Epithelial cell of esophagus (primary cell): ENCODE results near the gene PSMD12.
"Not testable (repeated sequence)": the region's sequence is repeated elsewhere in the genome, so short reads cannot be mapped to it uniquely, and the experiment has no call there.

Source experiments
- DNase-seq: peaks from one replicate; pipeline ENCODE4 v3.0.0; 2010; ENCODE audit warnings: low read depth
- H3K4me3 ChIP-seq: 2 replicates; pipeline ENCODE4 v1.5.1; 2011; ENCODE audit warnings: mild to moderate bottlenecking, low read length, control low read depth
- TF ChIP-seq, protein P1 (sequence below): IDR thresholded peaks from 2 replicates; pipeline ENCODE4 v1.5.1; 2011; ENCODE audit warnings: low read depth, mild to moderate bottlenecking, low read length, control low read depth, inconsistent platforms; ENCODE audit not compliant: insufficient read depth; ENCODE audit errors: missing control alignments

The PSMD12 gene

GRCh38 chr17:67310406-67310805 is 56.0 kb downstream of the PSMD12 start:
- no peak for DNase-seq
- no peak overlapping the region for H3K4me3 ChIP-seq
- TF ChIP-seq, protein P1, sequence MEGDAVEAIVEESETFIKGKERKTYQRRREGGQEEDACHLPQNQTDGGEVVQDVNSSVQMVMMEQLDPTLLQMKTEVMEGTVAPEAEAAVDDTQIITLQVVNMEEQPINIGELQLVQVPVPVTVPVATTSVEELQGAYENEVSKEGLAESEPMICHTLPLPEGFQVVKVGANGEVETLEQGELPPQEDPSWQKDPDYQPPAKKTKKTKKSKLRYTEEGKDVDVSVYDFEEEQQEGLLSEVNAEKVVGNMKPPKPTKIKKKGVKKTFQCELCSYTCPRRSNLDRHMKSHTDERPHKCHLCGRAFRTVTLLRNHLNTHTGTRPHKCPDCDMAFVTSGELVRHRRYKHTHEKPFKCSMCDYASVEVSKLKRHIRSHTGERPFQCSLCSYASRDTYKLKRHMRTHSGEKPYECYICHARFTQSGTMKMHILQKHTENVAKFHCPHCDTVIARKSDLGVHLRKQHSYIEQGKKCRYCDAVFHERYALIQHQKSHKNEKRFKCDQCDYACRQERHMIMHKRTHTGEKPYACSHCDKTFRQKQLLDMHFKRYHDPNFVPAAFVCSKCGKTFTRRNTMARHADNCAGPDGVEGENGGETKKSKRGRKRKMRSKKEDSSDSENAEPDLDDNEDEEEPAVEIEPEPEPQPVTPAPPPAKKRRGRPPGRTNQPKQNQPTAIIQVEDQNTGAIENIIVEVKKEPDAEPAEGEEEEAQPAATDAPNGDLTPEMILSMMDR: no peak

DNA sequence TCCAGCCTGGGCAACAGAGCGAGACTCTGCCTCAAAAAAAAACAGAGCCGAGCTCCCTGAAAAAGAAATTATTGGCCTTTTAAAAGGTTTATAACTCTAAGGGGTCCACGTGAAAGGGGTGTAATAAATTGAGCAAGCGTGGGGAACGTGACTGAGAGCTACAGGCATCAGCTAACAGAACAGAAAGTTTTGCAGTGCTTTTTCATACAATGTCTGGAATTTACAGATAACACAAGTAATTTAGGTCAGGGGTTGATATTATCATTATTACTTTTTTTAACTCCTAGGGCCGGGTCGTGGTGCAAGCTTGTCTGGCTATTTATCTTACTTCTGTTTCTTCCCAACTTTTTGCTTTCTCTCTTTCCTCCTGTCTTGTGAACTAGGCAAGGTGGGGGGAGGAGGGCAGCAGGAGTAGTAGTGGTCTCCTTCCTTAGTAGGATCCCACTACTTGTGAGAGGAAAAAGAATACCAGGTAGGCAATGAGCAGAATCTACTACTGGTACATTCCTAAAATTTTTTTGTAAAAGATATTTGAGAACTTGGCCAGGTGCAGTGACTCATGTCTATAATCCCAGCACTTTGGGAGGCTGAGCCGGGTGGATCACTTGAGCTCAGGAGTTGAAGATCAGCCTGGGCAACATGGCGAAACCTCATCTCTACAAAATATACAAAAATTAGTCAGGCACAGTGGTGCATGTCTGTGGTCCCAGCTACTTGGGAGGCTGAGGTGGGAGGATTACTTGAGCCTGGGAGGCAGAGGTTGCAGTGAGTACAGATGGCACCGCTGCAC is 60.7 kb downstream of the PSMD12 start:
- H3K4me3 ChIP-seq: not testable (repeated sequence)
- peak; percentile 50 for DNase-seq

GRCh38 chr17:67297454-67297960 is 68.9 kb downstream of the PSMD12 start:
- no peak for DNase-seq
- no peak overlapping the region for H3K4me3 ChIP-seq
- TF ChIP-seq, protein P1: no peak

GRCh38 chr17:67294451-67295199 is 71.8 kb downstream of the PSMD12 start:
- TF ChIP-seq, protein P1: no peak
- no peak for DNase-seq
- H3K4me3 ChIP-seq: no peak overlapping the region

DNA sequence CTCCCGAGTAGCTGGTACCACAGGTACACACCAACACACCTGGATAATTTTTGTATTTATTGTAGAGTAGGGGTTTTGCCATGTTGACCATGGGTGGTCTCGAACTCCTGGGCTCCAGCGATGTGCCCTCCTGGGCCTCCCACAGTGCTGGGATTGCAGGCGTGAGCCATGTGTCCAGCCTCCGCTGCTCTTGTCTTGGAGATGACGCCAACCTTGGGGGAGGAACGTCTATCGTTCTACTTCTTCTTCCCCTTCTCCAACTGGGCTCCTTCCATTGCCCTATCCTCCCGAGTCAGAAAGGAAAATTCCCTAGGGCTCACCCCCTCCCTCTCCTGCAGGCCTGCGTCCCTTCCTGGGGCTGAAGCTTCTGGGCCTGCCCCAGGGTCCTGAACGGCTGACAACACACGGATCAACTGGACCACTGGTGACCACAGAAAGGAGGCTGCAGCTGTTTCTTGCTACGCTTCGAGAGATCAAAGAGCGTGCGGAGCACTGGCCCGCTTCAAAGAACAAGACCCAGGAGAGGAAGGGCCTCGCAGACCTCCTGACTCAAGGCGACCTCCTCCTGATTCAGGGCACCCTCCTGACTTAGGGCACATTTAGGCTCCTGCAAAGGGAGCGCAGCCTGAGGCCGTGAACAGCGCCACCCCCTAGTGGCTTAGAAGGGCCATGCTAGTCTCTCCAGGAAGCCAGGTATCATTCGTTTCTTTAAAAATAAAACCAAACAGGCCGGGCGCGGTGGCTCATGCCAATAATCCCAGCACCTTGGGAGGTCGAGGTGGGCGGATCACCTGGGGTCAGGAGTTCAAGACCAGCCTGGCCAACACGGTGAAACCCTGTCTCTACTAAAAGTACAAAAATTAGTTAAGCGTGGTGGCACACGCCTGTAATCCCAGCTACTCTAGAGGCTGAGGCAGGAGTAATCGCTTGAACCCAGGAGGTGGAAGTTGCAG is 72.8 kb downstream of the PSMD12 start:
- H3K4me3 ChIP-seq: no peak overlapping the region
- DNase-seq: peak; percentile 61
- TF ChIP-seq, protein P1: peak; percentile 72

- peak; percentile 13 for DNase-seq
- no peak overlapping the region for H3K4me3 ChIP-seq
- TF ChIP-seq, protein P1: no peak
Measured at GRCh38 chr17:67290711-67291291, 75.6 kb downstream of the PSMD12 start.

GRCh38 chr17:67290244-67290643 is 76.1 kb downstream of the PSMD12 start:
- no peak for DNase-seq
- TF ChIP-seq, protein P1: no peak
- H3K4me3 ChIP-seq: no peak overlapping the region
